Natural killer cell (primary cell): ENCODE data around the gene ANK2. TPM values are rescaled to one million over a fixed set of nuclear protein-coding genes. Genes with fewer than 3 reads are reported as not detected.

ENCODE experiments used
- ATAC-seq, 3 donors: fragments of 150-1000 bp in 2 of 3; fragments of 200-7000 bp in 1 of 3; cut with Tn5 transposase; 1 replicate in 1 of 3; 2 replicates in 2 of 3; pipeline ENCODE4 v1.10.0; 2021; ENCODE audit warnings: mild to moderate bottlenecking in 2 of 3, moderate library complexity in 2 of 3
- DNase-seq, 2 donors: peaks; one replicate each; pipeline versions ENCODE4 v3.0.0 to v3.0.0-alpha.2; 2013 to 2021; ENCODE audit warnings: mixed read lengths in 1 of 2
- H3K27ac ChIP-seq: one replicate; pipeline ENCODE4 v1.5.1; 2013; ENCODE audit warnings: mild to moderate bottlenecking, low read length
- H3K27me3 ChIP-seq: one replicate; pipeline ENCODE4 v1.6.1; 2013; ENCODE audit warnings: low read length; ENCODE audit not compliant: control insufficient read depth, insufficient read depth
- H3K36me3 ChIP-seq: one replicate; pipeline ENCODE4 v1.6.1; 2013; ENCODE audit warnings: low read length; ENCODE audit not compliant: control insufficient read depth, insufficient read depth
- H3K4me1 ChIP-seq: one replicate; pipeline ENCODE4 v1.6.1; 2013; ENCODE audit warnings: low read length; ENCODE audit not compliant: control insufficient read depth, insufficient read depth
- H3K4me3 ChIP-seq: one replicate; pipeline ENCODE4 v1.5.1; 2013; ENCODE audit warnings: low read length
- H3K9me3 ChIP-seq: one replicate; pipeline ENCODE4 v1.6.1; 2013; ENCODE audit warnings: low read length; ENCODE audit not compliant: control insufficient read depth, insufficient read depth
- H3K27ac Mint-ChIP-seq, 2 donors: one replicate each; pipeline ENCODE4 v1.8.0; 2022; ENCODE audit warnings: mild to moderate bottlenecking in 2 of 2, mixed read lengths in 2 of 2, moderate library complexity in 1 of 2
- H3K27me3 Mint-ChIP-seq, 2 donors: one replicate each; pipeline ENCODE4 v1.8.0; 2022; ENCODE audit warnings: low read depth in 2 of 2, mixed read lengths in 2 of 2
- H3K36me3 Mint-ChIP-seq: one replicate; pipeline ENCODE4 v1.8.0; 2022; ENCODE audit warnings: mixed read lengths
- H3K4me1 Mint-ChIP-seq, 2 donors: one replicate each; pipeline ENCODE4 v1.8.0; 2022; ENCODE audit warnings: mixed read lengths in 2 of 2
- H3K4me3 Mint-ChIP-seq: one replicate; pipeline ENCODE4 v1.8.0; 2022; ENCODE audit warnings: mild to moderate bottlenecking, moderate library complexity, mixed read lengths
- H3K9me3 Mint-ChIP-seq, 2 donors: one replicate each; pipeline ENCODE4 v1.8.0; 2022; ENCODE audit warnings: mixed read lengths in 2 of 2
- WGBS: methylation state at CpG from one replicate; pipeline ENCODE4 v1.1.7; 2013; ENCODE audit warnings: missing lambda C conversion rate; ENCODE audit not compliant: insufficient coverage; 5-methylcytosine and 5-hydroxymethylcytosine counted together
- intact Hi-C: fragments of 100-400 bp; cut with micrococcal nuclease; formaldehyde crosslinking; loops from one replicate; pipeline ENCODE4 v1.14.2; 2022
- total RNA-seq, 4 donors: library from RNA; stranded (reverse); fragments of 120-200 nt in 1 of 4; gene quantifications; one replicate each; pipeline versions ENCODE4 v1.2.3 to v1.2.4, GENCODE V29; 2013 to 2022
- TF ChIP-seq, protein P1 (sequence below): fragments of 200-600 bp; IDR thresholded peaks from one replicate; pipeline ENCODE4 v1.8.0; 2022; ENCODE audit warnings: antibody characterized with exemption

The ANK2 gene
- total RNA-seq, 3 donors from 2014 or later (not counting 1 experiment from before 2014, with no cell fraction given), result 0.05 TPM; not detected in 2

DNA sequence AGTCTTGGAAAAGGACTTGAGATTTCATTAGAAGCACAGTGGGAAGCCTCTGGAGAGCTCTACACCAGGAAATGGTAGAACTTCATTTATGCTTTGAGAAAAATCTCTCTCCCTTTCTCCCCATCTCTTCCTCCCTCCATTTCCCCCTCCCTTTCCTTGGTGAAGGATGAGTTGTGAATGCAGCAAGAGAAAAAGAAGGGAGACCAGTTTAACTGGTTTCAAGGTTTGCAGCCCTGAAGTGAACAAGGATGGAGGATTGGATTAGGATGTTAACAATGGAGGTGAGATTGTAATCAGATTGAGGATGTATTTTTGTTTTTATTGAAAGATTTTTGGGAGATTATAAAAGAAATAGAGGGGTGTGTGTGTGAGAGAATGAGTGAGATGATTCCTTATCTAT, 99.5 kb downstream of the ANK2 start:
- H3K4me3 ChIP-seq, result no peak overlapping the region
- TF ChIP-seq, protein P1, sequence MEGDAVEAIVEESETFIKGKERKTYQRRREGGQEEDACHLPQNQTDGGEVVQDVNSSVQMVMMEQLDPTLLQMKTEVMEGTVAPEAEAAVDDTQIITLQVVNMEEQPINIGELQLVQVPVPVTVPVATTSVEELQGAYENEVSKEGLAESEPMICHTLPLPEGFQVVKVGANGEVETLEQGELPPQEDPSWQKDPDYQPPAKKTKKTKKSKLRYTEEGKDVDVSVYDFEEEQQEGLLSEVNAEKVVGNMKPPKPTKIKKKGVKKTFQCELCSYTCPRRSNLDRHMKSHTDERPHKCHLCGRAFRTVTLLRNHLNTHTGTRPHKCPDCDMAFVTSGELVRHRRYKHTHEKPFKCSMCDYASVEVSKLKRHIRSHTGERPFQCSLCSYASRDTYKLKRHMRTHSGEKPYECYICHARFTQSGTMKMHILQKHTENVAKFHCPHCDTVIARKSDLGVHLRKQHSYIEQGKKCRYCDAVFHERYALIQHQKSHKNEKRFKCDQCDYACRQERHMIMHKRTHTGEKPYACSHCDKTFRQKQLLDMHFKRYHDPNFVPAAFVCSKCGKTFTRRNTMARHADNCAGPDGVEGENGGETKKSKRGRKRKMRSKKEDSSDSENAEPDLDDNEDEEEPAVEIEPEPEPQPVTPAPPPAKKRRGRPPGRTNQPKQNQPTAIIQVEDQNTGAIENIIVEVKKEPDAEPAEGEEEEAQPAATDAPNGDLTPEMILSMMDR, result no peak
- Mint-ChIP-seq H3K27ac (no peak overlapping the region), H3K36me3 (no peaks in the 10 kb centered on the region), H3K27me3 (no peaks in the 10 kb centered on the region), H3K4me3 (no peak overlapping the region), H3K4me1 (peaks cover 4 to 5% of the 10 kb centered on the region in 2 donors), H3K9me3 (peaks cover 2% of the 10 kb centered on the region in 2 donors)
- no peak for ATAC-seq
- no peaks in the 10 kb centered on the region for H3K9me3 ChIP-seq
- no peak overlapping the region for H3K27ac ChIP-seq
- H3K36me3 ChIP-seq, result no peaks in the 10 kb centered on the region
- intact Hi-C loops, result no loop called here
- no peaks in the 10 kb centered on the region for H3K27me3 ChIP-seq
- no peaks in the 10 kb centered on the region for H3K4me1 ChIP-seq
- DNase-seq, result no peak

DNA sequence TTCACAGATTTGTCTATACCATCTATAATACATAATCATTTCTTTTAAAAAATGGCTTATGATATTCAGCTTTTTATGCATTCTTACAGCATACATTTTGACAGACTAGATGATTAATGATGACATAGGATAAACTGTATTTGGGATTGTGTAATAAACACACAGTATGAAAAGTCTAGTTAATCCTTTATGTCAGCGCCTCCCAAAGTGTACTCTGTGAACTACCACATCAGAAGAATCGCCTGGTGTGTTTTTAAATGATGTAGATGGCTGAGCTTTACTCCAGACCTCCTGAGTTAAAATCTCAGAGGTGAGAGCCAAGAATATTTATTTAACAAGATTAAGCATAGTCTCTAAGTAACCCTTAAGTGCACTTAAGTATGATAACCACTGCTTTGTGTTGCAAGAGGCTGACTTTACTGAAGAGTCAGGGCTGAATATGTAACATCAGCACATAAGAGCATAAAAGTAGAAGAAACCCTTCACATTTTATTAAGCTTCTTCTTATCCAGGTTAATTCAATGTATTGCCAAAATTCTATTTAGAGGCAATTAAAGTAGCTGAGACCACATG, 104.2 kb downstream of the ANK2 start:
- Histone ChIP-seq H3K36me3 (no peaks in the 10 kb centered on the region), H3K4me3 (no peak overlapping the region), H3K9me3 (no peaks in the 10 kb centered on the region), H3K27ac (no peak overlapping the region), H3K4me1 (no peaks in the 10 kb centered on the region), H3K27me3 (no peaks in the 10 kb centered on the region)
- ATAC-seq (no peak), DNase-seq (no peak)
- Mint-ChIP-seq H3K4me3 (no peak overlapping the region), H3K9me3 (no peaks in the 10 kb centered on the region), H3K27me3 (no peaks in the 10 kb centered on the region), H3K27ac (no peak overlapping the region), H3K4me1 (no peaks in the 10 kb centered on the region), H3K36me3 (no peaks in the 10 kb centered on the region)
- no CpG with 5 or more reads among the region's 2 CpGs for WGBS
- TF ChIP-seq, protein P1, result no peak
- intact Hi-C loops, result no loop called here

DNA sequence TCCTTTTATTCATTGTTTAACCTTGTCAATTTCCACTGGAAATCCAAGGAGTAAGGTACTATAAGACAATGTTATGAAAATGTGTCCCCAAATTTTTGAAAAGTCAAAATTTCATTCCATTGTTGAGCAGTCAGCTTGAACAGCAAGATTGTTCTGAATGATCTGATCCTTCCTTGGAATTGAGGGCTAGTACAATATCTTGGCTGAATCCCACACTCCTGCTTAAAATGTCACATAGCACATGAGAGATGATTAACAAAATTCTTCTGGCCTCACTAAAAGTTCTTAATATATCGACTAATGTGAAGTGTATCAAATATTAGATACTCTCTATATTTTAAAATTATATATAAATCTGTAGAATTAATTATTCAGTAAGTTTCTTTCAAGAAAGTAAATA, 104.8 kb downstream of the ANK2 start:
- H3K27me3 Mint-ChIP-seq, result no peaks in the 10 kb centered on the region
- no peak overlapping the region for H3K4me3 Mint-ChIP-seq
- ATAC-seq (no peak), DNase-seq (no peak)
- no peaks in the 10 kb centered on the region for H3K27me3 ChIP-seq
- H3K4me1 ChIP-seq, result no peaks in the 10 kb centered on the region
- H3K36me3 ChIP-seq, result no peaks in the 10 kb centered on the region
- no peaks in the 10 kb centered on the region for H3K4me1 Mint-ChIP-seq
- no peaks in the 10 kb centered on the region for H3K9me3 Mint-ChIP-seq
- intact Hi-C loops, result no loop called here
- H3K9me3 ChIP-seq, result no peaks in the 10 kb centered on the region
- H3K36me3 Mint-ChIP-seq, result no peaks in the 10 kb centered on the region
- H3K4me3 ChIP-seq, result no peak overlapping the region
- no peak overlapping the region for H3K27ac ChIP-seq
- TF ChIP-seq, protein P1, result no peak
- no CpG with 5 or more reads among the region's 1 CpG for WGBS
- no peak overlapping the region for H3K27ac Mint-ChIP-seq
